Omental fat pad (tissue), 4 donors: ENCODE measurements around the gene CSNK1G2. TPM values are rescaled to one million over a fixed set of nuclear protein-coding genes. Genes with fewer than 3 reads are reported as not detected.

Experiments used
- ATAC-seq: fragments of 150-250 bp; one replicate; pipeline ENCODE4 v1.9.1; 2016; ENCODE audit warnings: mild to moderate bottlenecking, moderate library complexity; ENCODE audit not compliant: low FRiP score
- DNase-seq: peaks from one replicate; pipeline ENCODE4 v3.0.0-alpha.2; 2019; ENCODE audit warnings: low spot score
- total RNA-seq, 4 donors: library from RNA; depleted of rRNA; stranded (reverse); fragments of >200 nt; gene quantifications; one replicate each; pipeline ENCODE4 v1.1.0, GENCODE V29; 2016
- TF ChIP-seq, protein P1 (sequence below), 3 donors: fragments of 450-650 bp; IDR thresholded peaks; one replicate each; pipeline ENCODE4 v1.5.1; 2016 to 2017; ENCODE audit warnings: antibody characterized with exemption in 3 of 3, mild to moderate bottlenecking in 3 of 3, moderate library complexity in 2 of 3

CSNK1G2 gene
- total RNA-seq = 10 to 100 TPM; 49.3 to 76.6 (median 52.3) TPM

DNA sequence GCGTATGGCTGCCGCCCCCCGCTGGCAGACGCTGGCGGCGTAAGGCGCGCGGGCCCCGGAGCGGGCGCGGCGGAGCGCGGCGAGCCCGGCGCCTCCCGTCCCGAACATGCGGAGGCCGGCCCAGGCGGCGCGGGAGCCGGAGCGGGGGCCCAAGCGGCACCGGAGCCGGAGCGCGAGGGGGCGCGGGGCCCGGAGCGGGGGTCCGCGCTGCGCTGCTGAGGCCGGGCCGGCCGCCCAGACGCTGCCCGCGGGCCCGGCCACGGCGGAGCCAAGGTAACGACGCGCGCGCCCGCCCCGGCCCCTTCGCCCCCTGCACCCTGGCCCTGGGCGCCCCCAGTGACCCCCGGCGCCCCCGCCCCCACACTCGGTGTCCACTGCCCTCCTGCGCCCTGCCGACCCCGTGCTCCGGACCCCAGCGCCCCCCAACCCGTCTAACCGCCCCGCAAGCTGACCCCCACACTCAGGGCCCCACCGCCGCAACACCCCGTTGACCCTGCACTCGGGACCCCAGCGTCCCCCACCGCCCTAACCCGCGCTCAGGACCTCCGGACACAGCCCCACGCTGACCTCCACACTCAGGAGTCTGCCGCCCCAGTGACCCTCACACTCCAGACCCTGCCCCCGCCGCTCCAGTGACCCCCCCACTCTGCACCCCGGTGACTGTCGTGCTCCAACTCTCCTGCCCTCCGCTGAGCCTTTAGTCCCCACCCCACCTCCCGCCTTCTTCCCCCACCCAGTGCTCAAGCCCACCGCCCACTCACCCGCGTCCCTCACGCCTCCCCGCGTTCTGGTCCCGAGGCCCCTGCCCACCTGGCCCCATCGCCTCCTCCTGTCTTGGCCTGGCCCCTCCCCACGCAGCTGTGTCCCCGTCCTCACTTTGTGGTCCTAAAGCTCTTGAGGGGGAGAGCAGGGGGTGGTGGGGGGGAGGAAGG lies at the start of gene CSNK1G2:
Gene CSNK1G2, plus strand, starts transcription at position 27 of the 932 bp plus-strand sequence. CDS start 28,601 bp downstream, outside the sequence.
- no peak for DNase-seq
- ATAC-seq = no peak
- TF ChIP-seq, protein P1, sequence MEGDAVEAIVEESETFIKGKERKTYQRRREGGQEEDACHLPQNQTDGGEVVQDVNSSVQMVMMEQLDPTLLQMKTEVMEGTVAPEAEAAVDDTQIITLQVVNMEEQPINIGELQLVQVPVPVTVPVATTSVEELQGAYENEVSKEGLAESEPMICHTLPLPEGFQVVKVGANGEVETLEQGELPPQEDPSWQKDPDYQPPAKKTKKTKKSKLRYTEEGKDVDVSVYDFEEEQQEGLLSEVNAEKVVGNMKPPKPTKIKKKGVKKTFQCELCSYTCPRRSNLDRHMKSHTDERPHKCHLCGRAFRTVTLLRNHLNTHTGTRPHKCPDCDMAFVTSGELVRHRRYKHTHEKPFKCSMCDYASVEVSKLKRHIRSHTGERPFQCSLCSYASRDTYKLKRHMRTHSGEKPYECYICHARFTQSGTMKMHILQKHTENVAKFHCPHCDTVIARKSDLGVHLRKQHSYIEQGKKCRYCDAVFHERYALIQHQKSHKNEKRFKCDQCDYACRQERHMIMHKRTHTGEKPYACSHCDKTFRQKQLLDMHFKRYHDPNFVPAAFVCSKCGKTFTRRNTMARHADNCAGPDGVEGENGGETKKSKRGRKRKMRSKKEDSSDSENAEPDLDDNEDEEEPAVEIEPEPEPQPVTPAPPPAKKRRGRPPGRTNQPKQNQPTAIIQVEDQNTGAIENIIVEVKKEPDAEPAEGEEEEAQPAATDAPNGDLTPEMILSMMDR (IDR thresholded peaks at IDR 0.05) = no peak

DNA sequence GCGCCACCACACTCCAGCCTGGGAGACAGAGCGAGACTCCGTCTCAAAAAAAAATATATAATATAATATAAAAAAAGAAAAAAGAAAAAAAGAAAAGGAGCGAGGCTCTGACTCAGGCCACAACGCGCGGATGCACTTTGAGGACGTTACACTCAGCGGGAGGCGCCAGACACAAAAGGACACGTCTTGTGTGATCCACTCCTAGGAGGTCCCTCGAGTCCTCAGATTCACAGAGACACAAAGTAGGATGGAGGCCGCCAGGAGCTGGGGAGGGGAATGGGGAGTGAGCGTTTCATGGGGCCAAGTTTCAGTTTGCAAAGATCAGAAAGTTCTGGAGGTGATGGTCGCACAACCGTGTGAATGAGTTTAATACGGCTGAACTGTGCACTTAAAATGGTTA lies 47.2 kb upstream of the CSNK1G2 start:
- no peak for ATAC-seq
- TF ChIP-seq, protein P1 (IDR thresholded peaks at IDR 0.05) = no peak
- DNase-seq = no peak

DNA sequence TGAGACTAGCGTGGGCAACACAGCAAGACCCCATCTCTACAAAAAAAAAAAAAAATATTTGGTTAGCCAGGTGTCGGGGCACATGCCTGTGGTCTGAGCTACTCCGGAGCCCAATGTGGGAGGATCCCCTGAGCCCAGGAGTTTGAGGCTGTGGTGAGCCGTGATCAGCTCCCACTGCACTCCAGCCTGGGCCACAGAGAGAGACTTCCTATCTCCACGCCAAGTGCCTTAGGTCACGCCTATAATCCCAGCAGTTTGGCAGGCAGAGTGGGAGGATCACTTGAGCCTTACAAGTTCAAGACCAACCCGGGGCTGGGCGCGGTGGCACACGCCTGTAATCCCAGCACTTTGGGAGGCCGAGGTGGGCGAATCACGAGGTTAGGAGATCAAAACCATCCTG lies 44.5 kb upstream of the CSNK1G2 start:
- ATAC-seq (no peak), DNase-seq (no peak)
- TF ChIP-seq, protein P1 (IDR thresholded peaks at IDR 0.05) = no peak

DNA sequence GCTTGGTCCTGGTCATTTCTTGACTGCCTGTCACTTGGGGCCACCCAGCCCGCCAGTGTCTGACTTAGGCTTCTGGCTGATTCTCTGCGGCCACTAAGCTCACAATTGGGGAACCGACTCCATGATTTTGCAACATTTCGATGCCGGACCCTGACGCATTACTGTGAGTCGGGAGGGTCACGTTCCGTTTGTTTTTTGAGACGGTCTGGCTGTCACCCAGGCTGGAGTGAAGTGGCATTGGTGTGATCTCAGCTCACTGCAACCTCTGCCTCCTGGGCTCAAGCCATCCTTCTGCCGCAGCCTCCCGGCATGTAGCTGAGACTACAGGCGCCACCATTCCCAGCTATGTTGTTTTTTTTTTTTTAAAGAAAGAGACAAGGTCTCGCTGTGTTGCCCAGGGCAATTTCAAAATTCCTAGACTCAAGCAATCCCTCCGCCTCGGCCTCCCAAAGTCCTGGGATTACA lies 39.0 kb upstream of the CSNK1G2 start:
- ATAC-seq (no peak), DNase-seq (no peak)
- TF ChIP-seq, protein P1 (IDR thresholded peaks at IDR 0.05) = no peak

DNA sequence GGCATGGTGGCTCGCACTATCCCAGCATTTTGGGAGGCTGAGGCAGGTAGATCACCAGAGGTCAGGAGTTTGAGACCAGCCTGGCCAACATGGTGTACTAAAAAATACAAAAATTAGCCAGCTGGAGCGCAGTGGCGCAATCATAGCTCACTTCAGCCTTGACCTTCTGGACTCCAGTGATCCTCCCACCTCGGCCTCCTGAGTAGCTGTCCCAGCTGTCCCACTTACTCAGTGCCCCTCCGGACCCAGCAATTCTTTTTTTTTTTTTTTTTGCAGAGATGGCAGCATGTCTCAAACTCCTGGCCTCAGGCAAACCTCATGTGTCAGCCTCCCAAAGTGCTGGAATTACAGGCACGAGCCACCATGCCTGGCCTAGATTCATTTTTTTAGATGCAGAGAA lies 38.0 kb upstream of the CSNK1G2 start:
- no peak for DNase-seq
- no peak for ATAC-seq
- TF ChIP-seq, protein P1 (IDR thresholded peaks at IDR 0.05) = no peak

DNA sequence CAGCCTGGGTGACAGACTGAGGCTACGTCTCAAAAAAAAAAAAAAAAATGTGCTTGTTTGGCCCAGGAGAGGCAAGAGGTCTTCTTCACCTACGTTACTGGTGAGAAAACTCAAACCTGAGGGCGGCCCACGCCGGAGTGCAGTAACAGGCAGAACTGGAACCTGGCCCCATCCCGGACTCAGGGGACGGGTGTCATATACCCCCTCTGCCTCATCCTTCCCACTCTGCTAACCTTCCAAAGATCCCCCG lies 36.2 kb upstream of the CSNK1G2 start:
- peak; percentile 1 for ATAC-seq
- TF ChIP-seq, protein P1 (IDR thresholded peaks at IDR 0.05) = no peak
- DNase-seq = no peak
